HG03342 (cell line): Measurements from ENCODE around the gene KIF20A.
"Not testable (repeated sequence)": the region's sequence is repeated elsewhere in the genome, so short reads cannot be mapped to it uniquely, and the experiment has no call there.

ENCODE experiments used
- ATAC-seq: cut with Tn5 transposase; IDR thresholded peaks from one replicate; pipeline ENCODE4 v1.9.1; 2021; ENCODE audit warnings: mild to moderate bottlenecking, moderate library complexity; ENCODE audit not compliant: unreplicated experiment

KIF20A gene

DNA sequence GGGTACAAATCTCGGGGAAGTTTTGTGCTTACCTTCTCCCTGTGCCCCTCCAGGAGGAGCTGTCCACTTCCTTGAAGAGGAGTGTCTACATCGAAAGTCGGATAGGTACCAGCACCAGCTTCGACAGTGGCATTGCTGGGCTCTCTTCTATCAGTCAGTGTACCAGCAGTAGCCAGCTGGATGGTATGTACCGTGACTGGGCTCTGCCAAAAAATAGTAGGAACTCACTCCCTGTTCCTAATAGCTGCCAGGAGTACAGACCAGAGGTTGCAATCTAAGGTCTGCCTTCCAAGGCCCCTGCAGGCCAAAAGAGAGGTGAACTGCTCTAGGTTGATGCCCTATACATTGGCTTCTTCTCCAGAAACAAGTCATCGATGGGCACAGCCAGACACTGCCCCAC, 3.9 kb downstream of the KIF20A start:
- ATAC-seq = no peak

DNA sequence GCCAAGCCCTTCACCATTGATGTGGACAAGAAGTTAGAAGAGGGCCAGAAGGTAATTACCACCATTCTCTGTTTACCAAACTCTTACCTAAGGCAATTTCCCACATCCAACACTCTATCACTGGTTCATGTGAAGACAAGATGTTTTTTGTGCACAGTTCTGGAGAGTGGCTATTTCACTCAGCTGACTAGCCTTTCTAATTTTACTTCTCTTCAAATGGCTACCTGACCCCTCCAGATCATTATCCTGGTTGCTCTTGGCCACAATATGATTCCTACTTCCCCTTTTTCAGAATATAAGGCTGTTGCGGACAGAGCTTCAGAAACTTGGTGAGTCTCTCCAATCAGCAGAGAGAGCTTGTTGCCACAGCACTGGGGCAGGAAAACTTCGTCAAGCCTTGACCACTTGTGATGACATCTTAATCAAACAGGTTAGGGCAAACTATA, 7.1 kb downstream of the KIF20A start:
- no peak for ATAC-seq

DNA sequence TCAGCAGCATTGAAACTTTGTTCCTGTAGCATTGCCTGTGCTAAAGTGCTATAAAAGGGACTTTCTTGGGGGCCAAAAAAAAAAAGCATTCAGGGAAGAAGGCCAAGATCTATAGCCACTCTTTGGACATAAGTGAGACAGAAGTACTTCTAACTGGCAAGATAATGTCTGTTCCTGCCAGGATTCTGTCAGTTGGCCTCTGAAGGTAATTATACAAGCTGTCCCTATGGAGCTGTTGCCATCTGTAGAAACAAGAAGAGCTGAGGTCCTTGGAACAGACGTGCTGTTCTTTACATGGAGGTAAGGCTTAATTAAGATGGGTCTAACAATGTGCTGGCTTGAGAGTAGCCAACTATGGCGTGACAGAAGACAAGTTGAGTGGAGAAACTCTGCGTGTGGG, 9.7 kb downstream of the KIF20A start:
- no peak for ATAC-seq

DNA sequence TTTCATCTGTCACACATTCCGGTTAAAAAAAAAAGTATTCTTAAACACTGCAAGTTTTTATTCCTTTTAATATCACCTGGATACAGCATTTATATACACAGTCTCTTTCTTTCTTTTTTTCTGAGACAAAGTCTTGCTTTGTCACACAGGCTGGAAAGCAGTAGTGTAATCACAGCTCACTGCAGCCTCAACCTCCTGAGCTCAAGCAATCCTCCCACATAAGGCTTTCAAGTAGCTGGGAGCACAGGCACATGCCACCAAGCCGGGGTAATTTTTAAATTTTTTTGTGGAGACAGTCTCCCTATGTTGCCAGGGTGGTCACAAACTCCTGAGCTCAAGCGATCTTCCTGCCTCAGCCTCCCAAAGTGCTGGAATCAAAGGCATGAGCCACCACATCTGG, 13.9 kb downstream of the KIF20A start:
- no peak for ATAC-seq

DNA sequence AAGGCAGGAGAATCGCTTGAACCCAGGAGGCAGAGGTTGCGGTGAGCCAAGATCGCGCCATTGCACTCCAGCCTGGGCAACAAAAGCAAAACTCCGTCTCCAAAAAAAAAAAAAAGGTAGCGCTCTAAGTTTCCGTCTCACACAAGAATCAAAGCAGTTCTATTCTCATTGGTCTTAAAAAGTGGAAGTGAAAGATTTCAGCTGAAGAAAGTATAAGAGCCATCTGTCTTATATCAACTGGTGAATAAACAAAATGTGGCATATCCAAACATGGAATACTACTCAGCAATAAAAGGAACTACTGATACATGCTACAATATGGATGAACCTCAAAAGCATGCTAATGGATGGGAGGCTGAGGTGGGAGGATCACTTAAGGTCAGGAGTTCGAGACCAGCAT, 14.9 kb downstream of the KIF20A start:
- not testable (repeated sequence) for ATAC-seq

DNA sequence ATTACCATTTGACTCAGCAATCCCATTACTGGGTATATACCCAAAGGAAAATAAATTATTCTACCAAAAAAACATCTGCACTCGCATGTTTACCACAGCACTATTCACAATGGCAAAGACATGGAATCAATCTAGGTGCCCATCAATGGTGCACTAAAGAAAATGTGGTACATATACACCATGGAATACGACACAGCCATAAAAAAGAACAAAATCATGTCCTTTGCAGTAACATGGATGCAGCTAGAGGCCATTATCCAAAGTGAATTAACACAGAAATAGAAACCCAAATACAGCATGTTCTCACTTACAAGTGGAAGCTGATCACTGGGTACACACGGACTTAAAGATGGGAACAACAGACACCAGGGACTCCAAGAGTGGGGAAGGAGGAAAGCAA, 32.1 kb downstream of the KIF20A start:
- no peak for ATAC-seq

DNA sequence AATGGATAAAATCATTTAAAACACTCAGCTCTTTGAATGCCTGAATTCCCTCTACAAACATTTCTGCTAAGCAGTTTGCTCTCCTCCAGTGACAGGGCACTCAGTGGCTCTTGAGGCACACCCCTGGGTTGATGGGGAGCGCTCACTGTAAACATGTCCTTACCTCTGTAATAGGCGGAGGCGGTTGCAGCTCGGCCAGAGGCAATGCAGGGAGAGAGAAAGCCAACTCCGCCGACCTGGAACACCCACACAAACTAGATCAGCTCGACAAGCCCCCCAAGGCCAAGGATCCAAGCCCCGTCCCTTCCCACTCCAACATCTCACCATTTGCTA, 33.9 kb downstream of the KIF20A start:
- peak; percentile 21 for ATAC-seq

DNA sequence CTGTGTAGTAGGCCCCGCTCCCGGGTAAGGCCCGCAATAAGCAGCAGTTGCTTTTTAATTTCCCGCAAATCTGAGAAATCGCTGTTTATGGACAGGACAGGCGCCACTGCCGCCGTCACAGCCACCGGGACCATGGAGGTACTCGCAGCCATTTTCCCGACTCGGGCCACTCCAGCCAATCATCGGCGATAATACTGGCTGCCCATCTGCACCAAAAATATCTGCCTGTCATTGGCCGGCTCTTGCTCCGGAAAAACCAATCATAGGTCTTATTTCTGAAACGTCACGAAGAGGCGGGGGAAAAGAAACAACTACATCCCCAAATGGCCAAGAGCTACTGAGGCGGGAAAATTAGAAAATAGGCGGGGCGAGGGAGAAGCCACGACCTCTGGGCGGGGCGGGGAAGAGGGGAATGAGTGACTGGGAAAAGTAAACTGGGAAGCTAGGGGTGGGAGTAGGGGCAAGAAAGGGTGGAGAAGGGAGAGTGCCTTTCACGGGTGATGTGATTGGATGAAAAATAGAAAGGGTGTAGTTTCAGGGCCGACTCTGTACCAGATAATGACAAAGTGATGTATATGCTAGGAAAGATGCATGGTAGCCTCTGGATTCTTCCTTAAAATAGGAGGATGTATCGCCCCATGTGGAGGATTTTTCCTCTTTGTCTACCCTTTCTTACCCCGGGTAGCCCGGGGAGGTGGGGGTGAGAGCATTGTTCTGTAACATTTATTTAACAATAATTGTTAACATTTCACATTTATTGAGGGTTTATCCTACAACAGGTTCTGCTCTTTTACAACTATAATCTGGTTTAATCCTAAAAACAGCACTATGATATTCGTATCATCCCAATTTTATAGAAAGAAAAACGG, 34.5 kb downstream of the KIF20A start, which contains the start of gene CDC23:
Gene CDC23 (minus strand): TSS at position 163 of the 869 bp plus-strand sequence. CDS start 11 bp downstream, at position 152.
- ATAC-seq = peak; percentile 98

DNA sequence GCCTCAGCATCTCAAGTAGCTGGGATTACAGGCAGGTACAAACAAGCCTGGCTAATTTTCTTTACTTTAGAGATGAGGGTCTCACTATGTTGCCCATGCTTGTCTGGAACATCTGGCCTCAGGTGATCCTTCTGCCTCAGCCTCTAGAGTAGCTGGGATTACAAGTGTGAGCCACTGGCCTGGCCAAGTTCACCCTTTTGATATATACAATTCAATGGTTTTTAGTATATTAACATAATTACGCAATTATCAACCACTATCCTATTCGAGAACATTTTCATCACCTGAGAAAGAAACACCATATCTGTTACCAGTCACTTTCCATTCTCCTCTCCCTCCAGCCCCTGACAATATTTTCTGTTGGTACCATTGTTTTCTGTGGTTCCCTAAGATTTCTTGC, 37.9 kb downstream of the KIF20A start:
- ATAC-seq = no peak

DNA sequence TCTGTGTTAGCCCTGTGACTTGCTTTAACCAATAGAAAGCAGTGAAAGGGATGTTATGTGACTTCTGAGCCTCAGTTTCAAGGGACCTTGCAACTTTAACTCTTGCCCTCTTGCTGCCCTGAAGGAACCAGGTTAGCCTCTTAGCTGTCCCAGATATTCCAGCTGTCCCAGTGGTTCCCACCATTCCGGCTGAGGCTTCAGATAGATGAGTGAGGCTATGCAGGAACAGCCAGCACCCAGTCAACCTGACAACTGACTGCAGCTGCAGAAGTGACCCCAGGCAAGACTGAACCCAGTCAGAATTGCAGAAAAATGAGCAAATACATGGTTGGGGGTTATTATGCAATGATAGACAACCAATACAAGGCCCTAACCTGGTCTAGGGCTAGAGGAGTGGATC, 44.6 kb downstream of the KIF20A start:
- ATAC-seq = no peak

DNA sequence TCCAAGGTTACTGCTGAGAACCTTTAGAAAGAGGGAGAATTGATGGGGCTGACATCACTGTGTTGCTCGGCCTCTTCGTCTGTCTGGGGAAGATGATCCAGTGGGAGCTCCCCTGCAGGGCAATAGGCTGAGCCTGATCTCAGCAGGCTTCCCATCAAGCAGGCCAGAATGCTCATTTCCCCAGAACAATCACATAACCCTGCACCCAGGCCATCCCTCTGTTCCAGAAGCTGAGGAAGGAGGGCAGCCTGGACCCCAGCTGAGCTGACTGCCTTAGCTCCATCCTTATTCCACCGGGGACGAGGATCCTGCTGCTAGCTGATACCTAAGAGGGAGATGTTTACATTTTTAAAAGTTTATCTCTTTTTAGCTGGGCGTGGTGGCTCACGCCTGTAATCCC, 45.8 kb downstream of the KIF20A start:
- no peak for ATAC-seq

DNA sequence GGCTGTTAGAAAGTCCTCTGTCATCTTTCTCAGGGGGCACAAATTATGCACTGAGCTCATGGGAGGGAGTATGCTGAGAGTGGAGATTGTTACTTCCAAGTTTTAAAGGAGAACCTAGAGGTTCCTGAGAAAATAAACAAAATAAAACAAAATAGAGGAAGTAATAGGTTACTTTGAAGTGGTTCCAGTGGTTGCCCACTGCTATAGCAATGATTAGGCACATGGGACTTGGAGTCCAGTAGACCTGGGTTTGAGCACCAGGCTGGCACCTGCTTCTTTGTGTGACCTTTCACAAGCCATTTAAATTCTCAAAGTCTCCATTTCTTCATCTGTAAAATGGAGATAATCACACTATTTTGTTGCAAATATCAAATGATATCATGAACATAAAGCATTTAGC, 48.0 kb downstream of the KIF20A start:
- ATAC-seq = no peak

DNA sequence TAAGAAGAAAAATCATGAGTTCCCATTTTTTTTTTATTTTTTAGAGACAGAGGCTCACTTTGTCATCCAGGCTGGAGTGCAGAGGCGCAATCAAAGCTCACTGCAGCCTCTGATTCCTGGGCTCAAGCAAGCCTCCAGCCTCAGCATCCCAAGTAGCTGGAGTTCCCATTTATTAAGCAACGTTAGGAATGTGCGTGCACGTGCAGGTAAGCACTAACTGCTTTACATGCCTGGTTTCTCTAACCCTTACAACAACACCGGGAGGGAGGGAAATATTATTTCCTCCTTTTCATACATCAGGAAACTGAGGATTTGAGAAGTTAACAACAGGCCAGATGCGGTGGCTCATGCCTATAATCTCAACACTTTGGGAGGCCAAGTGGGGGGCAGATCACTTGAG, 50.5 kb downstream of the KIF20A start:
- no peak for ATAC-seq

DNA sequence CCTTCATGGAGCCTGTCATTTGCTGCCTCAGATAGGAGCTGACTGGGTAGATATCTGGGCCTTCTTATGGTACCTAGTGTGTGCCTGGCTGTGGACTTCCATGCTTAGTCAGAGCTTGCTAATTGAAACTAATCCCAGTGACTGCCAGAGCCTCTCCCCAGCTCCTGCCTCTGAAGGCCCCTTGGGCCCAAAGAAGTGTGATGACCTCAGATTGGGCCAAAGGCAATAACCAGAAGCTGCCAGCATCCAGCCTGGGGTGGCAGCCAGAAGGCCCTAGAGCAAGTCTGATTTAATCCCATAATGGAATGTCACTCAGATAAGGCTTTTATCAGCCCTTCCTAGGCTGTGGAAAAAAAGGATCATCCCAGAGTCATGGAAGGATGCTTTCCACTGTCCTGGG, 51.3 kb downstream of the KIF20A start:
- ATAC-seq = no peak

DNA sequence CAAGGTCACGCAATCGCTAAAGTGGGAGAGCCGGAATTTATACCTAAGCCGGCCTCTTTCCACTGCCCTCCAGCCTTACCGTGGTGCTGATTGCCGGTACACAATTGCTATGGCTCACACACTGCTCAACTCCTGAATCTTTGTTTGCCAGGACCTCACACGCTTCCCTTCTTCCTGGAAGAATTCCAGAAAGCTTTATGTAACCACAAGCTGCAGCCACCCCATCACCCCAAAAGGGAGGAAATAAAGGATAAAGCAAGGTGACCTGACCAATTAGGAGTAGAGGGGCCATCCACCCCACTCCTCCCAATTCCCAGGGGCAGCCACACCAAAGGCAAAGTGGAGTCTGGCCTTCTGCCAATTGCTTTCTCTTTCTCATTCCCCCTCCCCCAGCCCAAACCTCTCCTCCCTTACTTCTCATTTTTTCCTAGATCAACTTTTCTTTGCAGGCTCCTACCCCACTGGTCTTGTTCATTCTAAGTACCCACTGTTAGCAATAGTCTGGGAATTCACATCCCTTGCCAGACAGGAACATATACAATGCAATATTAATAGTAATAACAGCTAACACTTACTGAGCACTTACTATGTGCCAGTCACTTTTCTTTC, 52.2 kb downstream of the KIF20A start:
- no peak for ATAC-seq

DNA sequence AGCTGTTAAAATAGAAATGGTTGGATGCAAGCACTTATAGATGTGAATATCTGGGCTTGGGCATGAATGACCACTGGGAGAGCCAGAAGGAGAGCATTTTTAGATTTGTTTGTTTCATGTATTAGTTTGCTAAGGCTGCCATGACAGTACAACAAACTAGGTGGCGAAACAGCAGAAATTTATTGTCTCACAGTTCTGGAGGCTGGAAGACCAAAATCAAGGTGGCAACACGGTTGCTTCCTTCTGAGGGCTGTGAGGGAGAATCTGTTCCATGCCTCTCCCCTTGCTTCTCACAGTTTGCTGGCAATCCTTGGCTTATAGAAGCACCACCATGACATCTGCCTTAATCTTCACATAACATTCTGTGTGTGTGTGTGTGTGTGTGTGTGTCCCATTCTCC, 54.4 kb downstream of the KIF20A start:
- no peak for ATAC-seq

DNA sequence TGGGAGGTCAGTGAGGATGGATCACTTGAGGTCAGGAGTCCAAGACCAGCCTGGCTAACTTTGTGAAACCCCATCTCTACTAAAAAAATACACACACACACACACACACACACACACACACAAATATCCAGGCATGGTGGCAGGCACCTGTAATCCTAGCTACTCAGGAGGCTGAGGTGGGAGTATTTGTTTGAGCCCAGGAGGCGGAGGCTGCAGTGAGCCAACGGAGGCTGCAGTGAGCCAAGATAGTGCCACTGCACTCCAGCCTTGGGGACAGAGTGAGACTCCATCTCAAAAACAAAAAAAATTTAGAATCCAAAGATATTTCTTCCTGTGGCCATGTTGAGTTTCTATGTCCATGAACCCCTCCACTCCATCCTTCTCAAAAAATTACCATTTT, 55.7 kb downstream of the KIF20A start:
- ATAC-seq = no peak
